Activated CD8-positive, alpha-beta memory T cell treated with anti-CD3 and anti-CD28 coated beads for 24 hours (primary cell): ENCODE data around the gene HNRNPA0.
"Not testable (repeated sequence)": the region's sequence is repeated elsewhere in the genome, so short reads cannot be mapped to it uniquely, and the experiment has no call there.

Experiments used
- DNase-seq: peaks from one replicate; pipeline ENCODE4 v3.0.0-alpha.2; 2020

Gene HNRNPA0

DNA sequence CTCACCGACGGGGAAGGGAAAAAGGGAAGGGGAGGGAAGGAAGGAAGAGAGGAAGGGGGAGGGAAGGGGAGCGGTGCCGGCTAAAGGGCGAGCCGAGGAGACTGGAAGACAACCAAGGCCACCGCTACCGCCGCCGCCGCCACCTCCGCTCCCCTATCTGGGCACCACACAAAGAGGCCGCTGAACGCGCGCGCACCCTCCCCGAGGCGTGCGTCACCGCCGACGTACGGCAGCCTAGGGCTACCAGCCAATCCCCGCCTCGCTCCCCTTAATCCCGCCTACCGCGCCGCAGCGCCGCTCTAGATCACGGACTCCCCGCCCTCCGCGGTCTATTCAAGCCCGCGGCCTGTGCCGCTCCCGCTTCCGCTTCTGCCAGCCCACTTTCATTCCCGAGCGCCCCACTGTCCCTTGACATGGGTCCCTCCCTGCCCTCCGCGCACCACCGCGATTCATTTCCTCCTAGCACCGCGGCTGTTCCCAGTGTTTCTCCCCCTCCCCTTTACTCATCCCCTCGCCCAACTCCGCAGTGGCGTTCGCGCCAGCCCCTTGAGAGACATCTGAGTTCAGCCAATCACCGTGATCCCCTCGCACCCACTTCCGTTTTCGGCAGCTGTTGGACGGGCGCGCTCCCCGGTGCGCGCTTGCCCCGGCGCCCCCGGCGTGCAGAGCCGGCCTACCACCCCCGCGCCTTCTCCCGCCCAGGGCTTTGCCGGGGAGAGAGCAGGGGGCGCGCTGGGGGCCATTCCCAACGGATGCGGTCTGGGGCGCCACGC lies at the start of gene HNRNPA0:
TSS of gene HNRNPA0 (minus strand) at position 176 of the 773 bp plus-strand sequence. CDS start 297 bp downstream, outside the sequence.
- peak; percentile 97 for DNase-seq

DNA sequence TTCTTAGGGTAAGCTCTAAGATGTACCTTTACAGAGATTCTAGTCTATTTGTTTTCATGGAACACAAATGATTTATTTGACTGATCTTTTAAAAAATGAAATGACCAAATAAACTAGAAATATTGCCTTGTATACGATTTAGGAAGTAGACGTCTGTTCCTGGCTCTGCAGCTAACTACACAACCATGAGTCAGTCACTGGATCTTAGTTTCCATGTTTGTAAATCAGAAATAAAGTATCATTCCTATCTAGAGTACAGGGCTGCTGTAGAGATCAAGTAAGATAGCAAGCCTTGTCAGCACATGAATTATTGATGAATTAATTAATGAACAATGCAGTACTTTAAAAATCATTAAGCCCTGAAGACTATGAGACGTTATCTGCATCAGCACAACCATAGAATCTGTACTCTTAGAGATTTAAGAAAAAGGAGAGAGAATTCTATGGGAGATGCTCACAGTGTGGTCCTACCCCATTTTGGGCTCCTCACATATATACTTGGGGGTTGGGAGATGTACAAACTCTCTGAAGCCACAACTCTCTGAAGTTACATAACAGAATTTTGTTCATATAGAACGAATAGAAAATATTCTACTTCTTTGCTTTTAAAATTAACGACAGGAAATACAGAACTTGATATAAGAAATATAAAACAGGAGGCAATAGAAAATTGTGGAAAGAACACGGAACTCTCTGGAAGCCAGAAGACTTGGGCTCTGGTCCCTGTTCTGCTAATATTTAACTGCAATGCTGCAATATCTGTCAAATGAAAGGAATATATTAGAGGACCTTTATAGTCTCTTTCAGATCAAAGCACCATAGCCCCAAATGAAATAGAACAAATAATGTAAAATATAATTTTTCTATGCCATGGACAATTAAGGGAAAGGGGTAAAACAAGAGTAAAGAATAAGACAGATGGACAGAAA lies 48.4 kb upstream of the HNRNPA0 start:
- DNase-seq: no peak

DNA sequence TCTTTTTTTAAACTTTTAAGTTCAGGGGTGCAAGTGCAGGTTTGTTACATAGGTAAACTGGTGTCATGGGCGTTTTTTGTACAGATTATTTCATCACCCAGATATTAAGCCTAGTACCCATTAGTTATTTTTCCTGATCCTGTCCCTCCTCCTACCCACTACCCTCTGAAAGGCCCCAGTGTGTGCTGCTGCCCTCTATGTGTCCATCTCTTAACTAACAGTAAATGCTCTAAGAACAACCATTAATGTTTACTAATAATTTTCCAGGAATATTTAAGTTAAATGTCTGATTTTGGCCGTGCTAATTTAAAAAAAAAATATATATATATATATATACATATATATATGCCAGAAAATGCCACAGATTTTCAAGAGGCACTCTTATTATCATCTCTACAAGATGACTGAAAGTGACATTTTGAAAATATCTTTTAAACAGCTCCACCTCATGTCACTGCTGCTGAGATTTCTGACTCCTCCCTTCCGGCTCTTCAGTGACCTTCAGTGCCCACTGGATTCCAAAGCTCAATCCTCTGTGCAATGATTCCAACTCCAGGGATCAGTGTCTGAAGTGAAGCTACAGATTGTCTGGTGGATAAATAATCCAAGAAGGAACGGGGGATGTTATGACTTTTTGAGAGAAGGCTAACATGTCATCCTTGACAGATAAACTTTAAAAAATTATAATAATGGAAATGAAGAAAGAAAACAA lies 46.7 kb upstream of the HNRNPA0 start:
- no peak for DNase-seq

DNA sequence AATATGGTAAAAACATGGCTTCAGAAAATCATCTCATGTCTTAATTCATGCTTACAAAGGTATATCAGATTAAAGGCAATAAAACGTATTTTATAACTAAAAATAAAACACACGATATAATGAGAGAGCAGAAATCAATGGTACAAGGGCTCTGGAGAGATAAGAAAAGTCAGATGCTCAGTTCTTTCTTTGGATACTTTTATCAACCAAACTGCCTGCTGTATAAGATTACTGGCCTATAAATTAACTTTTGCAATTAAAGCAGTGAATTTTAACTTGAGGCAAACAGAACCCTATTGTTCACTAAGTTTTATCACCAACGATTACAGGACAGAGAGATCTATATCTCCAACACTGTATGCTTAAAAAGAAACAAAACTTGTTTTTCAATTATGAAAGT lies 42.1 kb upstream of the HNRNPA0 start:
- no peak for DNase-seq

DNA sequence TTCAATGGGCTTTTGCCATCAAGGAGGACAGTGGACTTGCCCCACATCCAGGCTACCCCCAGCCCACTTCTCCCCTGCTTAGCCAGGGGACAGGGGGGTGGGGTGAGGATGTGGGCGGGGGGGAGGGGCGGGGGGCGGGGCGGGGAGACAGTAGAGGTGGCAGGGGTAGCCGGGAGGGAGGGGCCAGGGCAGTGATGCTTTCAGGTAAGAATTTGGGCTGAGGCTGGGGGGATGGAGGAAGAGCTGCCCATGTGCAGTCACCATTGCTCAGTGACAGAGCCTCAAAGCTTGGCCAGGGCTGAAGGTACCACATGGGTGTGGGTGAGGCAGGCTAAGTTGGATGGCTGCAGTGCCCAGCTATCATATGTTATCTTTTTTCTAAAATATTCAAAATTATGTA lies 40.7 kb upstream of the HNRNPA0 start:
- no peak for DNase-seq

DNA sequence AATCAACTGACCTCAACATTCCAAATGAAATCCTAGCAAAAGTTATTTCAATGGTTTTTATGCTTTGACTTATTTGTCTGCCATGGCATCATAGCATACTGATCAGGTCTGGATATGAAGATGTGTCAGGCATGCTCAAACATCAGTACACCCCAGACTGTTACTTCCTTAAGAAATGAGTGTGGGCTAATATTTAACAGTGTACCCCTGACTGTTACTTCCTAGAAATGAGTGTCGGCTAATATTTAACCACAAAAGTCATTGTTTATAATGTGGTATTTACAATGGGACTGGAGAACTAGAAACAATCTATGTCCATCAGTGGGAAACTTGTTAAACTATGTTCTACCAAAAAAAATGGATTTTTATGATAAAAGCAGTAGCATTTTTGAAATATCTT lies 38.1 kb upstream of the HNRNPA0 start:
- DNase-seq: no peak

DNA sequence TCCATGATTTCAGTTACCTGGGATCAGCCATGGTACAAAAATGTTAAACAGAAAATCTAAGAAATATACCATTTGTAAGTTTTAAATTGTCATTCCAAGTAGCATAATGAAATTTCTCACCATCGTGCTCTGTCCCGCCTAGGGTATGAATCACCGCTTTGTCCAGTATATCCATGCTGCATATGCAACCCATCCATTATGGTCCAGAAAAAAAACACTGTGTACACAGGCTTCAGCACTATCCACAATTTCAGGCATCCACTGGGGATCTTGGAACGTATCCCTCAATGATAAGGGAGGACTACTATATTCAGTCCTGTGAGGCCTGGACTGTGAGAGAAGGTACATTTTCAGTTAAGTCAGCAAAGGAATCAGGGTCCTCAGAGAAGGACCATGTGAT lies 37.6 kb upstream of the HNRNPA0 start:
- DNase-seq: no peak

DNA sequence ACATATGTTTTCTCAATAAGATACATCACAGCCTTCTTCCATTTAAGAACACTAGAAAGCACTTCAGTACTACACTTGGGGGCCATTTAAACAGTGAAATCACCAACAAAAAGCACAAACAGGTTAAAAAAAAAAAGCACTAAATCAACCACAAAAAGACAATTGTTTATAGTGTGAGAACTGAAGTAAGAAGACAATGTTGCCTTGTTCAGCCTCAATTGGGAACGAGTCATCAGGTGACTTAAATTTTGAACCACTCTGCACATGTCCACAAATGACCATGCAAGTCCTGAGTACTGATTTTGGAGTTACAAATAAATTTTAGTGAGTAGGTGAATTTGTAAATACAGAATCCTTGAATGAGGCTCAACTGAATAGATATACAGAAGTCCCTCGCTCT lies 37.2 kb upstream of the HNRNPA0 start:
- no peak for DNase-seq

DNA sequence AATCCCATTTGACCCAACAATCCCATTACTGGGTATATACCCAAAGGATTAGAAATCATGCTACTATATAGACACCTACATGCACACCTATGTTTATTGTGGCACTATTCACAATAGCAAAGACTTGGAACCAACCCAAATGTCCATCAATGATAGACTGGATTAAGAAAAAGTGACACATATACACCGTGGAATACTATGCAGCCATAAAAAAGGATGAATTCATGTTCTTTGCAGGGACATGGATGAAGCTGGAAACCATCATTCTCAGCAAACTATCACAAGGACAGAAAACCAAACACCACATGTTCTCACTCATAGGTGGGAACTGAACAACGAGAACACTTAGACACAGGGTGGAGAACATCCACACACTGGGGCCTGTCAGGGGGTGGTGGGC lies 34.4 kb upstream of the HNRNPA0 start:
- DNase-seq: not testable (repeated sequence)

DNA sequence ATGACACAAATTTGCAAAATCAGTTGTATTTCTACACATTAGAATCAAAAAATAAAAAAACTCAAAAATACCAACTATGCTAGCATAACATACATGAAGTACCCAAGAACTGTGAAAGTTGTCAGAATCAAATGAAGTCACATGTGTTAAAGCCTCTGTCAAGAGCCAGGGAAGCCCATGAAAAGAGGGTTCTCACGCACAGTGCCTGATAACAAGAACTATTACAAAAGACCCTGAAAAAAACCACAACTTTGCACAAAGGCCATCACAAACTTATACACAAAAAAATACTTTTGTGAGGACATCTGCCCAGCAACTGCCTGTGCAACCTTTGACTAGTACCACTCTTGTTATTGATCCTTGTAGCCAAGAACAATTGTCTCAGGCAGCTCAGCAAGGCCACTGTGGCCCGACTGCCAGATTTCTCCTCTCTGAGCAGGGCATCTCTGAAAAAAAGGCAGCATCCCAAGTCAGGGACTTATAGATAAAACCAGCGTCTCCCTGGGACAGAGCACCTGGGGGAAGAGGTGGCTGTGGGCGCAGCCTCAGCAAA lies 28.9 kb upstream of the HNRNPA0 start:
- no peak for DNase-seq

DNA sequence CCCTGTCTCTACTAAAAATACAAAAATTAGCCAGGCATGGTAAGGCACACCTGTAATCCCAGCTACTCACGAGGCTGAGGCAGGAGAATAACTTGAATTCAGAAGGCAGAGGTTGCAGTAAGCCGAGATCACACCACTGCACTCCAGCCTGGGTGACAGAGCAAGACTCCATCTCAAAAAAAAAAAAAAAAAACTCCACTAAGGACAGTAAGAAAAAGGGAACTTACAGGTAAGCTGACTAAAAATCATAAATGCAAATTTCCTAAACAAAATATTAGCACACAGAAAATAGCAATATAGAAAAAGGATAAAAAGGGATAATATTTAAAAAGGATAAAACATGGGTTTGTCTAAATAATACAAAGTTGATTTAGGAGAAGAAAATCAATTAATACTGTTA lies 27.9 kb upstream of the HNRNPA0 start:
- DNase-seq: no peak

DNA sequence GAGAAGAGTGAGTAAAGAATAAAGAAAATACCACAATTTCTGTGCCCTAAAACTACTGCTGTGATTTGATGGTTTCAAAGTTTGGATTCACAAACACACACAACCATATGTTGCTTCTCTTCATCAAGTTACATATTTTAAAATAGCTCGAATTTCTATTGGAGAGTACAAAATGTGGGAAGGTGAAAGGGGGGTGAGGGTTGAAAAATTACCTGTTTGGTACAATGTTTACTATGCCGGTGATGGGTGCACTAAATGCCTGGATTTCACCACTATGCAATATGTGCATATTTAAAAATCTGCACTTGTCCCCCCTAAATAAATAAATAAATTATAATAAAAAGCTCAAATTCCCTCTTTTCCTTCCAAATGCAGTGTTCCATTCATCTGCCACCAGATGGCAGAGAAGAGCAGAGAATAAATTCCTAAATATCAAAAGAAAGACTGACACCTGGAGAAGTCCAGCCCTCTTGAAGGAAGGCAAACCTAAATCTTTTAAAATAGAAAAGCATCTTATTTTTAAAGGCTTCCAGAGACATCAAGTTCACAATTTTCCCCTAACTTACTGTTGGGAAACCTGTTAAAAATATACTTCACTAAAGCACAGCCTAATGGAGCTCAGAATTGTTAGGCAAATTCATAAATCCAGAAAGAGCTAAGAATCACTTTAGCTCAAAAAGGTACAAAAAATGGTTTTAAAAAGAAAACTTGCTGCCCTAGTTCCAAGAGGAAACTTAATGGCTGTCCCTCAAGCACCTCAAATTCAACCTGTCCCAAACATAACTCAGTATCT lies 24.8 kb upstream of the HNRNPA0 start:
- DNase-seq: no peak

DNA sequence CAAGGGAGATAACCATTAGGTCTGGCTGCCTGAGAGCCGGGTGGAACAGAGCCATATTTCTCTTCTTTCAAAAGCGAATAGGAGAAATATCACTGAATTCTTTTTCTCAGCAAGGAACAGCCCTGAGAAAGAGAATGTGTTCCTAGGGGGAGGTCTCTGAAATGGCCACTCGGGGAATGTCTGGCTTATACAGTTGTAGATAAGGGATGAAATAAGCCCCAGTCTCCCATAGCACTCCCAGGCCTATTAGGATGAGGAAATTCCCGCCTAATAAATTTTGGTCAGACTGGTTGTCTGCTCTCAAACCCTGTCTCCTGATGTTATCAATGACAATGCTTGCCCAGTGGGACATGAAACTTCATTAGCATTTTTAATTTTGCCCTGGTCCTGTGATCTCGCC lies 13.8 kb upstream of the HNRNPA0 start:
- DNase-seq: not testable (repeated sequence)

DNA sequence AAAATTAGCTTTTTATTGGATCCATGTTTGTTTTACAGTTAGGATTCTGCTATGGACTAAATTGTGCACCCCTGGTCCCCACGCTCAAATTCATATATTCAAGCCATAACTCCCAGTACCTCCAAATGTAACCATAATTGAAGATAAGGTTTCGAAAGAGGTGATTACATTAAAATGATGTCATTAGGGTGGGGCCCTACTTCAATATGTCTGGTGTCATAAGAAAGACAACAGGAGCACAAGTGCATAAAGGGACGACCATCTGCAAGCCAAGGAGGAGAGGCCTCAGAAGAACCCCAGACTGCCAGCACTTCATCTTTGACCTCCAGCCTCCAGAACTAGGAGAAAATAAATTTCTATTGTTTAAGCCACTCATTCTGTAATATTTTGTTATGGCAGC lies 7.4 kb upstream of the HNRNPA0 start:
- DNase-seq: no peak

DNA sequence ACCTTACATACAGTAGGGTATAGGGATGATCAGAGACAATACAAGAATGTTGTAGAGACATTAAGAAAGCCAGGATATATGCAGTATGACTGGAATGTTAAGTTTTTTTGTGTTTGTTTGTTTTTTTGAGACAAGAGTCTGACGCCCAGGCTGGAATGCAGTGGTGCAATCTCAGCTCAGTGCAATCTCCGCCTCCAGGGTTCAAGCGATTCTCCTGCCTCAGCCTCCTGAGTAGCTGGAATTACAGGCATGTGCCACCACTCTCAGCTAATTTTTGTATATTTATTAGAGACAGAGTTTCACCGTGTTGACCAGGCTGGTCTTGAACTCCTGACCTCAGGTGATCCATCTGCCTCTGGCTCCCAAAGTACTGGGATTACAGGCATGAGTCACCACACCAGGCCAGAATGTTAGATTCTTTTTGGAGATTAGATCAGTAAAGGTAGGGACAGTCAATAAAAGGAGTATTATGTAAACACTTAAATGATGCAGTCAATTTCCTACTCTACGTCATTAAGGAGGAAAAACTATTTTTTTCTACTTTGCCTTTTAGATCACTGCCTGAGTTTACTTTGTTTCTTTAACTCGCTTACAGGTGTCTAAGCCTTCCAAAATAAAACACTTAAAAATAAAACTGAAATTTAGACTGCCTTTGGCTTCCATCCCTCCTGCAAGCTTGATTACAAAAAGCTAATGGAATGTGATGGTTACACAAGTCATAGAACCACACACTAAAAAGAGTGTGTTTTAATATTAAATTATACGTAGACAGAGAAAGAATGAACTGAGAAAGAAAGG lies 6.8 kb upstream of the HNRNPA0 start:
- DNase-seq: no peak

DNA sequence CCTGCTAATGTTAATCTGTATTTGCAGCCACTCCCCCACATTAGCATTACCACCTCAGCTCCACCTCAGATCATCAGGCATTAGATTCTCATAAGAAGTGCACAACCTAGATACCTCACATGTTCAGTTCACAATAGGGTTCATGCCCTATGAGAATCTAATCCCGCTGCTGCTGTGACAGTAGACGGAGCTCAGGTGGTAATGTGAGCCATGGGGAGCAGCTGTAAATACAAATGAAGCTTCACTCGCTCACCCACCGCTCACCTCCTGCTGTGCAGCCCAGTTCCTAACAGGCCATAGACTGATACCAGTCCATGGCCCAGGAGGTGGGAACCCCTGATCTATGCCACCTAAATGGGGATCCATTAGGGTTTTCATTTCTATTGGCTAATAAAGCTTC lies 6.1 kb upstream of the HNRNPA0 start:
- DNase-seq: no peak

DNA sequence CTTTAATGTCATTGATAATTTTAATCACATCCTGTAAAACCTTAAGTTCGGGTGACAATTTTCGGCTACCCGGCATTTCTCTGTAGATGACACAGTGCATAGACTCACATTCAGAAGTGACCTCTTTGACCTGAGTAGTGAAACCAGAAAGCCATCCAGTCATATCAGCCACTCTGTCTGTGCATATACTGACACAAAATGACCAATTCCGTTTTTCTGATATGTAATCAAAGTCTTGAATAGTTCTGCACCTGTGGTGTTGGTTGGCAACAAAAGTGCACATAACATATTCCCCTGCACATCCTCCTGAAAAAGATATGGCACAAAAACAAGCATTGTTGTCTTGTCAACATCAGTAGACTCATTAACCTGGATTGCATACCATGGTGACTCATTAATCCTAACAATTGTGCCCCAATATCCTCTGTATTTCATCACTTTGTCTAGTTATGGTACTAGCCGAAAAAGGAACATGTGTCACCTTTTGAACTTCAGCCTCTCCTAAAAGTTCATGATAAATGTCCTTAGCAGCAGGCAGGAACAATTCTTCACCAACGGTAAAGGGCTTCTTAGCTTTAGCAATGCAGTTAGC lies 4.6 kb upstream of the HNRNPA0 start:
- no peak for DNase-seq

DNA sequence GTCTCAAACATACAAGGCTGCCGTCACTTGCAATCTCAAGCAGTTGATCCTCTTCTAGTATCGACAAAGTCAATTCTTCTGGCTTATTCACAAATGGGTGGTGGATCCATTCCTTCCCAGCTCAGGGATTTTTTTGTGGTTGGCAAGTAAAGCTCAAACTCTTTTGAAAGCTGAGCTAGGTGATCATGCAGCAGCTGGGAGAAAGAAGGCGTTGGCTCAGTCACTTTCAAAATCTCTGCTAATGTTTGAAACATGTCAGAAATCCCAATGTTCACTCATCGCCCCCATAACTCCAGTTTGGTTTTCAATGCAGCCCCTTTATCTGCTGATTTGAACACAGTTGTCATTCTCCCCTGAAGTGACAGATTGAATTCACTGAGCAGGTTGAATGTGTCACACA lies 4.0 kb upstream of the HNRNPA0 start:
- no peak for DNase-seq

DNA sequence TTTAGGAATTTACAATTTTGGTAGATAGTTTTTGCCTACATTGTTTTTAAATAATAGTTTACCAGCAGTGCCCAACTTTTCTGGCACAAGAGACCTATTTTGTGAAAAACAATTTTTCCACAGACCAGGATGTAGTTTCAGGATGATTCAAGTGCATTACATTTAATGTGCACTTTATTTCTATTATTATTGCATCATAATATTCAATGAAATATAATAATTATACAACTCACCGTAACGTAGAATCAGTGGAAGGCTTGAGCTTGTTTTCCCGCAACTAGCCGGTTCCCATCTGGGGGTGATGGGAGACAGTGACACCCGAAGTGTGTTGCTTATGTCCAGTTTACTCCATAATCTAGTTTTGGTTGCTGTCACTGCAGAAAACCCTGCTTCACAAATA lies 3.5 kb upstream of the HNRNPA0 start:
- DNase-seq: no peak

DNA sequence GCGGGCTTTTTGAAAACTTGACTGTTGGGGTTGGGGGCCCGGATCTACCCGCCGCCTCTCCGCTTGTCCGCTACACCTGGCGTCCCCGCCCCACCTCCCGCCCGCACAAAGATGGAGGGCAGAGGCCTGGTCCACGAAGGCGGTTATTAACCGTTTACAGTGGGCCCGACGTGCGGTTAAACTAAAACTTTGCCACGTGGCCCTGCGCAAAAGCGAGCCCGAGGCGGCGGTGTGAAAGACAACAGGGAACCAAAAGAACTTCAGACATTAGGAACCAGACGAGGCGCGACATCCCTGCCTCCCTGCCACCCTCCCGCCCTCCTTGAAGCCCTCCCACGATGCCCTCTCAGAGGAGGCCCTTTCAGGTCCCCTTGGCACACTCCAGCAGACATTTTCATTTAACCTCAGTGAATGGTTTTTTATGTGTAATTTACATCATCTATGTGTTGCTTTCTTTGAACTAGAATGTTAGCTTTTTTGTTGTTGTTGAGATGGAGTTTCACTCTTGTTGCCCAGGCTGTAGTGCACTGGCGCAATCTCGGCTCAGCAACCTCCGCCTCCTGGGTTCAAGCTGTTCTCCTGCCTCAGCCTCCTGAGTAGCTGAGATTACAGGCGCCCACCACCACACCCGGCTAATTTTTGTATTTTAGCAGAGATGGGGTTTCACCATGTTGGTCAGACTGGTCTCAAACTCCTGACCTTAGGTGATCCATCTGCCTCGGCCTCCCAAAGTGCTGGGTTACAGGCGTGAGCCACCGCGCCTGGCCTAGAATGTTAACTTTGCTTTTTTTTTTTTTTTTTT lies 999 bp upstream of the HNRNPA0 start:
- DNase-seq: no peak
